Measurements from ENCODE around the gene OR2T33.
"Not testable (repeated sequence)": the region's sequence is repeated elsewhere in the genome, so short reads cannot be mapped to it uniquely, and the experiment has no call there.

OR2T33 gene

DNA sequence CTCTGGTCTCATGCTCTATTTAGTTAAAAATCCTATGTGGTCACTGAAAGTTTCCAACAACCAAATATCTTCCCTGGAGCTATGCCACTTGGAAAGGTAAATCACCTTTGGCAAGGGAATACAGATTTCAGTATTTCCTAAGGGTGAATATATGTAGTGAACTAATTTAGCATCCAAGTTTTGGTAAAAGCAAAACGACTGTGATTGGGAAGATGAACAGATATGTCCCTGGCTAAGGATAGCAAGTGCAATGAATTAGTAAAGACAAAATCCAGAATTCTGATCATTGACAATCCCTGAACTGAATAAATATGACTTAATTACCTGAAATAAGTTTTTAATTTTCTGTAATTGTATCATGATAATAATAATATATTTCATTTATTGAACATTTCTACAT, at the start of gene OR2T33:
Gene OR2T33 (minus strand): TSS at position 101 of the 400 bp plus-strand sequence. CDS start 4,162 bp downstream, outside the sequence.
- DNase-seq = no peak

DNA sequence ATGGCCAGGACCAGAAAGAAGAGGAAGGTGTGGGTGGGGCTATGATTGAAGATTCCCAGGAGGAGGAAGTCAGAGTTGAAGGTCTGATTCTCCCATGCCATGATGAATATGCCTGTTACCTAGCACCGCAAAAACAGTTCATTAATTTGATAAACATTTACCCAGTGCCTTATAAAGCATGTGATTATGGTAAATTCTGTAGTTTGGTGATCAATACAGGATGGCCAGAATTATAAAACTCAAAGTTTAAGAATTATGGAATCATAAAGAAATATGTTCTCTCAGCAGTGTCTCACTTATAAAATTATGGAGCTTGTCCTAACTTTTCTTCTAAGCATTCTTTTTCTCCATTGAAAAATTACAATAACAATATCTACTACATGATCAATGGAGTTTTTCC, 46.7 kb upstream of the OR2T33 start, which contains the start of gene OR2M7:
Gene OR2M7 (minus strand): TSS at position 101 of the 400 bp plus-strand sequence. CDS start 0 bp downstream, at position 101.
- no peak for DNase-seq

DNA sequence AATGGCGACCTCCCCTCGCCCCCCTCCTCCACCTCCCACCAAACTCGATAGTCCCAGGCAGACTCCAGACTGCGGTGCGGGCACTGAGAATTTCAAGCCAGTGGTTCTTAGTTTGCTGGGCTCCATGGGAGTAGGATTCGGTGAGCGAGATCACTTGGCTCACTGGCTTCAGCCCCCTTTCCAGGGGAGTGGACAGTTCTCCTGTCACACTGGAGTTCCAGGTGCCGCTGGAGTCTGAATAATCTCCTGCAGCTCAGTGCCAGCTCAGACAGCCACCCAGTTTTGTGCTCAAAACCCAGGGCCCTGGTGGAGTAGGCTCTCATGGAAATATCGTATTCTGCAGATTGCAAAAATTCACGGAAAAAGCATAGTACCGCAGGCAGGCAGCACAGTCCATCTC, 39.0 kb upstream of the OR2T33 start:
- DNase-seq = no peak

GRCh38 chr1:248306740-248307139, 29.0 kb upstream of the OR2T33 start:
- not testable (repeated sequence) for DNase-seq

GRCh38 chr1:248306103-248306502, 28.3 kb upstream of the OR2T33 start:
- no peak for DNase-seq

DNA sequence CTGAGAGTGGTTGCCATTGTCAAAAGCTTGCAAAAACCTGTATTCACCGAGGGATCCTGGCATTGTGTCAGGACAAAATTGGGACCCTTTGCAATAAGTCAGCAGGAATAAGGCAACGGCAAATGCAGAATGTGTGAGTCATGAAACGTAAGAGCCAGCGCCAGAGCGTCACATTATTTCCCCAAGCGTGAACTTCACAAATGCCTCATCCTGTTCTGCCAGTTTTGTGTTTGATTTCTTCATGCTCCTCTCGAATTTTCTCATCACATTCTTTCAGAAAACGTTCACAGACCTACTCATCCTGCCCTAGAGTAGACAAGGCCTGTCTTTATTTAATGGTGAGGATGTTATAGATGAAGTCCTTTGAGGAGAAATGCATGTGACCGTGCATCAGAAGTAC, 27.9 kb upstream of the OR2T33 start:
- not testable (repeated sequence) for DNase-seq

GRCh38 chr1:248303324-248303723, 25.5 kb upstream of the OR2T33 start, which contains the start of gene OR2T12:
Gene OR2T12 (minus strand): TSS chr1:248303424. CDS start chr1:248295578, 7,846 bp downstream.
- no peak for DNase-seq

DNA sequence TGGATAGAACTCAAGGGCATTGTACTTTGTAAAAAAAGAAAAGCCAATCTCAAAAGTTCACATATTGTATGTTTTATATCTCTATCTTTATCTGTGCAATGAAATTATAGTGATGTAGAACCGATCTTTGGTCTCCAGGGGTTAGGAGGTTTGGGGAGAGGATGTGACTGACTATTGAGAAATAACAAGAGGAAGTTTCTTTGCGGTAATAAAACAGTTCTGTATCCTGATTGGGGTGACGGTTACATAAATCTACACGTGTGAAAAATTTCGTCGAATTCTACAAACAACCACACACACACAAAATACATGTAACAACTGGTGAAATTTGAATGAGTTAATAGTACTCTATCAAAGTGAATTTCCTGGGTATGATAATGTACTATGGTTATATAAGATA, 10.6 kb upstream of the OR2T33 start:
- DNase-seq = no peak

GRCh38 chr1:248273225-248273624, 4.6 kb downstream of the OR2T33 start:
- DNase-seq = not testable (repeated sequence)

DNA sequence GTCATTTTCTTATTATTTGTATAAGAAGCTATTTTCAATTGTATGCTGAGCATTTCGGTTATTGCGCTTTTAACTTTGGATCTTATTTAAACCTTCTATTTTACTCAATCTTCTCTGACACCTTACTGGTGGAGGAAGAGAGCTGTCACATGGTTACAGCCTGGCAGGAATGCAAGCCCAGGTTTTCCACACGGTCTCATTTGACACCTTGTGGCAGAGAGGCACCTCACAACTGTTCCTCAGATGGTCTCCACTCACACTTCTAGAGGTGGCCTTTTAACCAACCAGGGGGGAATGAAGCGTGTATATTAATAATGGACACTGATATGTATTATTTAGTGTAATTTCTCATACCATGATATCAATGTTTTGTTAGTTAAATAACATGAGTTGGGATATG, 9.6 kb downstream of the OR2T33 start:
- no peak for DNase-seq

GRCh38 chr1:248259309-248259708, 18.5 kb downstream of the OR2T33 start:
- DNase-seq = not testable (repeated sequence)

GRCh38 chr1:248243204-248243603, 34.6 kb downstream of the OR2T33 start:
- peak; percentile 9 for DNase-seq

GRCh38 chr1:248239478-248239877, 38.3 kb downstream of the OR2T33 start:
- DNase-seq = no peak

DNA sequence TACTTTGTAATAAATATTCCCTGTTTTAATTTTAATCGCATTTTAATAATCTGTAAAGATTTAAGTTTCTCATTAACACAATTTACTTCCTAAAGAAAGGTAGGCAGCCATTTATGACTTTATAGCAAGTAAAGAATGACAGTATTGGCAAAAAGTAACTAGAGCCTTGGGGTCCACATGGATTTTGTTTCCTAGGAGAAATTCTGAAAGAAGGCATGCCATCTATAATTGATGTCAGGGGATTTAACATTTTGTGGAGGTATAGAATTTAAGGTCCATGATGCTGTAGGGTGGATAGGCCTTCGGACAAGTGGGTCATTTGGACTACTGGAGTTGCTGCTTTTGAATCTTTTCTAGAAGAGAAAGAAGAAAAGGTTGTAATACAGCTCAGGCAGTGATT, 46.7 kb downstream of the OR2T33 start, which contains the start of gene OR2M4:
Gene OR2M4 (plus strand): TSS at position 301 of the 400 bp plus-strand sequence. CDS start 7,512 bp downstream, outside the sequence.
- no peak for DNase-seq

DNA sequence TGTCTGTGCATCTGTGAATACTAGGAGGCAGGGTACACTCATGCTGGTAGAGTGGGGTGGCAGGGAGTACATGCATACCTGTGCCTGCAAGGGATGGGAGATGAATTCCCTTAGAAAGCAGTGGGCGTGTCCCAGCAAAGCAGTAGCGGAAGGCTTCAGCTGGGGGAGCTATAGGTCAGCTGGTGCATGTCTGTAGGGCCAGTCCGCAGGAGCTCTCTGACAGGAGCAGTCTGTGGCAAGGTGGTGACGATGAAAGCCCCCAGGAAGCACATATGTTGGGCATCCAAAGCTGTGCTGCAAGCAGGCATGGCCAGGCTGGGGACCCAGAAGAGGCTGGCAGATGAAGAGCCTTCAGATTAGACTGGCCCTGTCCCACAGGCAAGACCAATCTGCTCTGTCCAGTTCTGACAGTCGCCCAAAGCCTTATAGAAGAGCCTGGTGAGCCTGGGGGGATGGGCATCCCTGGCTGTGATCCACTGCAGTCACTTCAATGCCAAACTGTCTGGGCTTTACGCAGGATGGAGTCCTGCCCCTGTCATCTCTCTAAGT, 48.3 kb downstream of the OR2T33 start:
- no peak for DNase-seq

DNA sequence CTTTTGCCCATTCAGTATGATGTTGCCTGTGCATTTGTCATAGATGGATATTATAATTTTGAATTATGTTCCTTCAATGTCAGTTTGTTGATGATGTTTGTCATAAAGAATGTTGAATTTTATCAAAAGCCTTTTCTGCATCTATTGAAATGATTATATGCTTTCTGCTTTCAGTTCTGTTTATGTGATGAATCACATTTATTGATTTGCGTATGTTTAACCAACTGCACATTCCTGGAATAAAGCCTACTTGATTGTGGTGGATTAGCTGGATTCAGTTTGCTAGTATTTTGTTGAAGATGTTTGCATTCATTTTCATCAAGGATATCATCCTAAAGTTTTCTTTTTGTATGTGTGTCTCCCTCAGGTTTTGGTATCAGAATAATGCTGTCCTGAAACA, 52.2 kb downstream of the OR2T33 start:
- no peak for DNase-seq
